ENCODE data around the gene ST6GALNAC3. TPM values are rescaled to one million over a fixed set of nuclear protein-coding genes. Genes with fewer than 3 reads are reported as not detected.
"Not testable (repeated sequence)": the region's sequence is repeated elsewhere in the genome, so short reads cannot be mapped to it uniquely, and the experiment has no call there.

ST6GALNAC3 gene
- total RNA-seq, 4 donors from 2014 or later, result 2.8 to 3.5 (median 3.4) TPM

DNA sequence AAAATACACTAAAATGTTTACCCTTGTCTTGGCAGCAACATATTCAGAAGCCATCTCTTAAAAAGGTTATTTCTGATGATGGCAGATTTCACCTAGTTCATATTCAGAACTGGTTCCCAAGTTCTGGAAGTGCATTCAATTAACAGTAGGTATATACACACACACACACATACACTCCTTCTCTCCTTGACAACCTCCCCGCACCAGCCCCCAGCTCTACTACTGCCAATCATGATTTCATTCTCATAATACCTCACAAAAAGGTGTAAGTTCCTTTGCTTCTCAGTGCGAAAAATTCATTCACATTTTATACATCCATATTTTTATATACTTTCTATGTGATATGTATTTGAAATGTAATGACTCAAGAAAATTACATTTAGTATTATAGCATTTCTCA is 564.6 kb downstream of the ST6GALNAC3 start:
- no peak for DNase-seq
- Histone ChIP-seq H3K27ac (no peak overlapping the region), H3K9me3 (no peaks in the 10 kb centered on the region), H3K4me1 (no peaks in the 10 kb centered on the region), H3K27me3 (no peaks in the 10 kb centered on the region), H3K4me3 (no peak overlapping the region), H3K36me3 (no peaks in the 10 kb centered on the region)
- TF ChIP-seq, protein P1, sequence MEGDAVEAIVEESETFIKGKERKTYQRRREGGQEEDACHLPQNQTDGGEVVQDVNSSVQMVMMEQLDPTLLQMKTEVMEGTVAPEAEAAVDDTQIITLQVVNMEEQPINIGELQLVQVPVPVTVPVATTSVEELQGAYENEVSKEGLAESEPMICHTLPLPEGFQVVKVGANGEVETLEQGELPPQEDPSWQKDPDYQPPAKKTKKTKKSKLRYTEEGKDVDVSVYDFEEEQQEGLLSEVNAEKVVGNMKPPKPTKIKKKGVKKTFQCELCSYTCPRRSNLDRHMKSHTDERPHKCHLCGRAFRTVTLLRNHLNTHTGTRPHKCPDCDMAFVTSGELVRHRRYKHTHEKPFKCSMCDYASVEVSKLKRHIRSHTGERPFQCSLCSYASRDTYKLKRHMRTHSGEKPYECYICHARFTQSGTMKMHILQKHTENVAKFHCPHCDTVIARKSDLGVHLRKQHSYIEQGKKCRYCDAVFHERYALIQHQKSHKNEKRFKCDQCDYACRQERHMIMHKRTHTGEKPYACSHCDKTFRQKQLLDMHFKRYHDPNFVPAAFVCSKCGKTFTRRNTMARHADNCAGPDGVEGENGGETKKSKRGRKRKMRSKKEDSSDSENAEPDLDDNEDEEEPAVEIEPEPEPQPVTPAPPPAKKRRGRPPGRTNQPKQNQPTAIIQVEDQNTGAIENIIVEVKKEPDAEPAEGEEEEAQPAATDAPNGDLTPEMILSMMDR (IDR thresholded peaks at IDR 0.05), result no peak
- TF ChIP-seq POLR2A (IDR thresholded peaks at IDR 0.05), result no peak

DNA sequence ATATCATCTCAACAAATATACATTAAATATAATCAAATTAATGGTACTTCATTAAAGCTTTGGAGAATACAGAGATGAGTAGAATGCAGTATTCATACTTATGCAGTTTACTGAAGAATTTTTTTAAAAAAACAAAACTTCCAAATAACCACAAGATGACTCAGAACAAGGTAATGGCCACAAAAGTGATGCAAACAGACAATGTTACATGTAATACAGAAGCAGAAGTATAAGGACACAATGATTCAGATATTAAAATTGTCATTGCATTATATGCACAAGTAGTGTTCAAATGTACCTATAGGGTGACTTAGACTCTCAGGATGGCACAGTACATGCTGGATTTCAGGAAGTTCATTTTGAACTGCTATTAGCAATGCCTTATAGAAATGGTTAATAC is 565.5 kb downstream of the ST6GALNAC3 start:
- Histone ChIP-seq H3K4me3 (no peak overlapping the region), H3K27ac (no peak overlapping the region), H3K36me3 (no peaks in the 10 kb centered on the region), H3K9me3 (no peaks in the 10 kb centered on the region), H3K4me1 (no peaks in the 10 kb centered on the region), H3K27me3 (no peaks in the 10 kb centered on the region)
- no peak for TF ChIP-seq POLR2A (IDR thresholded peaks at IDR 0.05)
- TF ChIP-seq, protein P1 (IDR thresholded peaks at IDR 0.05), result no peak
- no peak for DNase-seq

DNA sequence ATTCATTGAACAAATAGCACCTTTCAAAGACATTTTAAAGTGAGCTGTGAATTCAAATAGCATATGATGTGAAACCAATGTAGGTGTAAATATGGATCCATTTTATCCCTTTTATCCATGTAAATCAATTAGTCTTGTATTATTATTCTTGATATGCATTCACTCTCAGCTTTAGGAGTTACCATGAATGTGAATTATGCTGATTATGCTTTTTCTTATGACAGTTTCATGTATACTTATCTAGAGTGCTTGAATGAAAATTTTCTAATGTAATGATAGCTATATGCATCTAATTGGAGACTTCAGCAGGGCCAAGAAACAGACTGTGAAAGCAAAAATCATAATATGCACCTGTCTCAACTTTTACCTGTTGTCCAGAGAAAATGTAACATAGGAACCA is 566.2 kb downstream of the ST6GALNAC3 start:
- DNase-seq, result no peak
- Histone ChIP-seq H3K9me3 (no peaks in the 10 kb centered on the region), H3K27me3 (no peaks in the 10 kb centered on the region), H3K4me1 (no peaks in the 10 kb centered on the region), H3K36me3 (no peaks in the 10 kb centered on the region), H3K27ac (no peak overlapping the region), H3K4me3 (no peak overlapping the region)
- TF ChIP-seq, protein P1 (IDR thresholded peaks at IDR 0.05), result no peak
- TF ChIP-seq POLR2A (IDR thresholded peaks at IDR 0.05), result no peak

DNA sequence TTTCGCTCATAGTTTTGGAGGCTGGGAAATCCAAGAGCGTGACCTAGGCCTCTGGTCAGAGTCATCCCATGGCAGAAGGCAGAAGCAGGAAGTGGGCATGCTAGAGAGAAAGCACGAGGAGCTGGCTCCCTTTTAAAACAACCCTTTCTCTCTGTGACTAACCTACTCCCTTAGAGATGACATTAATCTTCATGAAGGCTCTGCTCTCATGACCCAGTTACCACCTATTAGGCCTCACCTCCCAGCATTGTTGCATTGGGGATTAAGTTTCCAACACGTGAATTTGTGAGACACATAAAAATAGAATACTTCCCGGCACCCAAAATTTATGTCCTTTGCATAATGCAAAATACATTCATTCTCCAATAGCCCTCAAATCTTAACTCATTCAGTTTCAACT is 569.6 kb downstream of the ST6GALNAC3 start:
- Histone ChIP-seq H3K9me3 (no peaks in the 10 kb centered on the region), H3K27me3 (no peaks in the 10 kb centered on the region), H3K36me3 (no peaks in the 10 kb centered on the region), H3K4me1 (no peaks in the 10 kb centered on the region), H3K27ac (no peak overlapping the region), H3K4me3 (no peak overlapping the region)
- DNase-seq, result no peak
- TF ChIP-seq POLR2A (IDR thresholded peaks at IDR 0.05), result no peak
- TF ChIP-seq, protein P1 (IDR thresholded peaks at IDR 0.05), result no peak

DNA sequence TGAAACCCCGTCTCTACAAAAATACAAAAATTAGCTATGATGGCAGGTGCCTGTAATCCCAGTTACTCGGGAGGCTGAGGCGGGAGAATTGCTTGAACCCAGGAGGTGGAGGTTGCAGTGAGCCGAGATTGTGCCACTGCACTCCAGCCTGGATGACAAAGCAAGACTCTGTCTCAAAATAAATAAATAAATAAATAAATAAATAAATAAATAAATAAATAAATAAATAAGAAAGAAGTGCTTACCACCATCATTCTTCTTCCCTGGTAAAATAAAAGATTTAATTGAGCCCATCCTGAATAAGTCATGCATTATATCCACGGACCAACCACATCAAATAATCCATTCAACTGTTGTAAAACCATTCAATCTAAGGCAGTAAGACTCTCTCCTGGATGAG is 578.3 kb downstream of the ST6GALNAC3 start:
- not testable (repeated sequence) for H3K36me3 ChIP-seq, H3K4me1 ChIP-seq, DNase-seq, H3K9me3 ChIP-seq, H3K4me3 ChIP-seq, H3K27ac ChIP-seq, H3K27me3 ChIP-seq

DNA sequence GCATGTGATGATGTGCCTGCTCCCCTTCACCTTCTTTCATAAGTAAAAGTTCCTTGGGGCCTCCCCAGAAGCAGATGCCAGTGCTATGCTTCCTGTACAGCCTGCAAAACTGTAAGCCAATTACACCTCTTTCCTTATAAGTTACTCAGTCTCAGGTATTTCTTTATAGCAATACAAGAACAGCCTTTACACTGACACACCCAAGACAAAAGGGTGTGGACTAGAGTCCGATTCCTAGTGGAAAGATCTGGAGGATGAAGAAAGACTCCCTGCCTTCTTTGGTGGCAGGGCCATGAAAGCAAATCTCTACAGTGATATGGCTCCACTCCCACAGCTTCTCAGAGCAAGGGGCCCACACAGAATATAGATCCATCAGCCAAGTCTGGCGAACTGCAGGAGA is 583.1 kb downstream of the ST6GALNAC3 start:
- DNase-seq, result no peak
- no peak for TF ChIP-seq POLR2A (IDR thresholded peaks at IDR 0.05)
- TF ChIP-seq, protein P1 (IDR thresholded peaks at IDR 0.05), result no peak
- peak overlapping the region in 1 of 4 donors; percentile 33 for H3K27ac ChIP-seq
- no peaks in the 10 kb centered on the region for H3K36me3 ChIP-seq
- H3K9me3 ChIP-seq, result no peaks in the 10 kb centered on the region
- H3K4me3 ChIP-seq, result no peak overlapping the region
- H3K27me3 ChIP-seq, result no peaks in the 10 kb centered on the region
- no peaks in the 10 kb centered on the region for H3K4me1 ChIP-seq
